Measurements from ENCODE around the gene HTRA2. TPM values are rescaled to one million over a fixed set of nuclear protein-coding genes. Genes with fewer than 3 reads are reported as not detected.

The HTRA2 gene
- total and polyA plus RNA-seq, 4 donors = 13.3 to 81.8 (median 18.5) TPM

DNA sequence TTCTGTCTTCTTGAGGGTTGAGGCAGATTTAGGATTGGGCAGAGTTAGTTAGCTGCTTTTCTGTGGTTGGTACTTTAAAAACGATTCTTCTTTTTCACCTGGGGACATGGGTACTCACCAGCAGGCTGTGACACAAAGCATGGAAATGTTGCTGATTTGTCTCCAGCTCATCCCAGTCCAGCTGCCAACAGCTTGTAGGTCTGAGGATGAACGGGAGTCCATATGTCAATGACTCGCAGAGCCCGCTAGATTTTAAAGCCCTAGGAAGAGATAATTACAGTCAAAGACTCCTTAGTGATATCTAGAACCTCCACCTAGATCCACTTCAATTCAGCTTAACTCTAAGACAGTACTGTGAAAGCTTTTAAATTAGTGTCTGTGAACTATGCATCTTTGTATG lies 45.6 kb downstream of the HTRA2 start:
- TF ChIP-seq HNF4G (IDR thresholded peaks at IDR 0.05) (no peak), SP1 (IDR thresholded peaks at IDR 0.05) (no peak), NR2F2 (IDR thresholded peaks at IDR 0.05) (no peak), YY1 (IDR thresholded peaks at IDR 0.05) (no peak), FOXA1 (IDR thresholded peaks at IDR 0.05) (no peak), TAF1 (conservative IDR thresholded peaks at IDR 0.05) (no peak), RXRA (IDR thresholded peaks at IDR 0.05) (no peak), RAD21 (IDR thresholded peaks at IDR 0.05) (no peak), FOXA2 (IDR thresholded peaks at IDR 0.05) (no peak)
- TF ChIP-seq, protein P1, sequence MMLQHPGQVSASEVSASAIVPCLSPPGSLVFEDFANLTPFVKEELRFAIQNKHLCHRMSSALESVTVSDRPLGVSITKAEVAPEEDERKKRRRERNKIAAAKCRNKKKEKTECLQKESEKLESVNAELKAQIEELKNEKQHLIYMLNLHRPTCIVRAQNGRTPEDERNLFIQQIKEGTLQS (IDR thresholded peaks at IDR 0.05) = no peak
- TF ChIP-seq, protein P2, sequence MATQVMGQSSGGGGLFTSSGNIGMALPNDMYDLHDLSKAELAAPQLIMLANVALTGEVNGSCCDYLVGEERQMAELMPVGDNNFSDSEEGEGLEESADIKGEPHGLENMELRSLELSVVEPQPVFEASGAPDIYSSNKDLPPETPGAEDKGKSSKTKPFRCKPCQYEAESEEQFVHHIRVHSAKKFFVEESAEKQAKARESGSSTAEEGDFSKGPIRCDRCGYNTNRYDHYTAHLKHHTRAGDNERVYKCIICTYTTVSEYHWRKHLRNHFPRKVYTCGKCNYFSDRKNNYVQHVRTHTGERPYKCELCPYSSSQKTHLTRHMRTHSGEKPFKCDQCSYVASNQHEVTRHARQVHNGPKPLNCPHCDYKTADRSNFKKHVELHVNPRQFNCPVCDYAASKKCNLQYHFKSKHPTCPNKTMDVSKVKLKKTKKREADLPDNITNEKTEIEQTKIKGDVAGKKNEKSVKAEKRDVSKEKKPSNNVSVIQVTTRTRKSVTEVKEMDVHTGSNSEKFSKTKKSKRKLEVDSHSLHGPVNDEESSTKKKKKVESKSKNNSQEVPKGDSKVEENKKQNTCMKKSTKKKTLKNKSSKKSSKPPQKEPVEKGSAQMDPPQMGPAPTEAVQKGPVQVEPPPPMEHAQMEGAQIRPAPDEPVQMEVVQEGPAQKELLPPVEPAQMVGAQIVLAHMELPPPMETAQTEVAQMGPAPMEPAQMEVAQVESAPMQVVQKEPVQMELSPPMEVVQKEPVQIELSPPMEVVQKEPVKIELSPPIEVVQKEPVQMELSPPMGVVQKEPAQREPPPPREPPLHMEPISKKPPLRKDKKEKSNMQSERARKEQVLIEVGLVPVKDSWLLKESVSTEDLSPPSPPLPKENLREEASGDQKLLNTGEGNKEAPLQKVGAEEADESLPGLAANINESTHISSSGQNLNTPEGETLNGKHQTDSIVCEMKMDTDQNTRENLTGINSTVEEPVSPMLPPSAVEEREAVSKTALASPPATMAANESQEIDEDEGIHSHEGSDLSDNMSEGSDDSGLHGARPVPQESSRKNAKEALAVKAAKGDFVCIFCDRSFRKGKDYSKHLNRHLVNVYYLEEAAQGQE (IDR thresholded peaks at IDR 0.05) = no peak
- TF ChIP-seq, protein P3, sequence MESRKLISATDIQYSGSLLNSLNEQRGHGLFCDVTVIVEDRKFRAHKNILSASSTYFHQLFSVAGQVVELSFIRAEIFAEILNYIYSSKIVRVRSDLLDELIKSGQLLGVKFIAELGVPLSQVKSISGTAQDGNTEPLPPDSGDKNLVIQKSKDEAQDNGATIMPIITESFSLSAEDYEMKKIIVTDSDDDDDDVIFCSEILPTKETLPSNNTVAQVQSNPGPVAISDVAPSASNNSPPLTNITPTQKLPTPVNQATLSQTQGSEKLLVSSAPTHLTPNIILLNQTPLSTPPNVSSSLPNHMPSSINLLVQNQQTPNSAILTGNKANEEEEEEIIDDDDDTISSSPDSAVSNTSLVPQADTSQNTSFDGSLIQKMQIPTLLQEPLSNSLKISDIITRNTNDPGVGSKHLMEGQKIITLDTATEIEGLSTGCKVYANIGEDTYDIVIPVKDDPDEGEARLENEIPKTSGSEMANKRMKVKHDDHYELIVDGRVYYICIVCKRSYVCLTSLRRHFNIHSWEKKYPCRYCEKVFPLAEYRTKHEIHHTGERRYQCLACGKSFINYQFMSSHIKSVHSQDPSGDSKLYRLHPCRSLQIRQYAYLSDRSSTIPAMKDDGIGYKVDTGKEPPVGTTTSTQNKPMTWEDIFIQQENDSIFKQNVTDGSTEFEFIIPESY (IDR thresholded peaks at IDR 0.05) = no peak
- TF ChIP-seq, protein P4, sequence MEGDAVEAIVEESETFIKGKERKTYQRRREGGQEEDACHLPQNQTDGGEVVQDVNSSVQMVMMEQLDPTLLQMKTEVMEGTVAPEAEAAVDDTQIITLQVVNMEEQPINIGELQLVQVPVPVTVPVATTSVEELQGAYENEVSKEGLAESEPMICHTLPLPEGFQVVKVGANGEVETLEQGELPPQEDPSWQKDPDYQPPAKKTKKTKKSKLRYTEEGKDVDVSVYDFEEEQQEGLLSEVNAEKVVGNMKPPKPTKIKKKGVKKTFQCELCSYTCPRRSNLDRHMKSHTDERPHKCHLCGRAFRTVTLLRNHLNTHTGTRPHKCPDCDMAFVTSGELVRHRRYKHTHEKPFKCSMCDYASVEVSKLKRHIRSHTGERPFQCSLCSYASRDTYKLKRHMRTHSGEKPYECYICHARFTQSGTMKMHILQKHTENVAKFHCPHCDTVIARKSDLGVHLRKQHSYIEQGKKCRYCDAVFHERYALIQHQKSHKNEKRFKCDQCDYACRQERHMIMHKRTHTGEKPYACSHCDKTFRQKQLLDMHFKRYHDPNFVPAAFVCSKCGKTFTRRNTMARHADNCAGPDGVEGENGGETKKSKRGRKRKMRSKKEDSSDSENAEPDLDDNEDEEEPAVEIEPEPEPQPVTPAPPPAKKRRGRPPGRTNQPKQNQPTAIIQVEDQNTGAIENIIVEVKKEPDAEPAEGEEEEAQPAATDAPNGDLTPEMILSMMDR (IDR thresholded peaks at IDR 0.05; ENCODE audit: low read depth, low read length, missing input control) = no peak
- TF ChIP-seq, protein P5, sequence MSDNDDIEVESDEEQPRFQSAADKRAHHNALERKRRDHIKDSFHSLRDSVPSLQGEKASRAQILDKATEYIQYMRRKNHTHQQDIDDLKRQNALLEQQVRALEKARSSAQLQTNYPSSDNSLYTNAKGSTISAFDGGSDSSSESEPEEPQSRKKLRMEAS (IDR thresholded peaks at IDR 0.05) = no peak
- DNase-seq (ENCODE audit: low spot score) = no peak
- H3K9ac ChIP-seq (ENCODE audit: low read depth in 1 of 2, low read length in 2 of 2) = no peak overlapping the region
- WGBS = 85% methylated on average over 4 of the region's 4 CpGs
- no peaks in the 10 kb centered on the region for H3K4me1 ChIP-seq (ENCODE audit: control insufficient read depth in 4 of 4, insufficient read depth in 4 of 4, low read length in 3 of 4)
- H3K4me3 ChIP-seq (ENCODE audit: low read depth in 1 of 3, low read length in 3 of 3) = no peak overlapping the region
- H3K27ac ChIP-seq (ENCODE audit: low read depth in 1 of 2, low read length in 2 of 2) = no peak overlapping the region
- no peaks in the 10 kb centered on the region for H3K9me3 ChIP-seq (ENCODE audit: control insufficient read depth in 4 of 4, low read length in 3 of 4)
- peaks cover 0 to 3% (median 0%) of the 10 kb centered on the region in 4 donors for H3K27me3 ChIP-seq (ENCODE audit: control insufficient read depth in 4 of 4, insufficient read depth in 4 of 4, low read length in 3 of 4)
- no peaks in the 10 kb centered on the region for H3K36me3 ChIP-seq (ENCODE audit: control insufficient read depth in 4 of 4, insufficient read depth in 3 of 4, low read depth in 1 of 4, low read length in 3 of 4)

DNA sequence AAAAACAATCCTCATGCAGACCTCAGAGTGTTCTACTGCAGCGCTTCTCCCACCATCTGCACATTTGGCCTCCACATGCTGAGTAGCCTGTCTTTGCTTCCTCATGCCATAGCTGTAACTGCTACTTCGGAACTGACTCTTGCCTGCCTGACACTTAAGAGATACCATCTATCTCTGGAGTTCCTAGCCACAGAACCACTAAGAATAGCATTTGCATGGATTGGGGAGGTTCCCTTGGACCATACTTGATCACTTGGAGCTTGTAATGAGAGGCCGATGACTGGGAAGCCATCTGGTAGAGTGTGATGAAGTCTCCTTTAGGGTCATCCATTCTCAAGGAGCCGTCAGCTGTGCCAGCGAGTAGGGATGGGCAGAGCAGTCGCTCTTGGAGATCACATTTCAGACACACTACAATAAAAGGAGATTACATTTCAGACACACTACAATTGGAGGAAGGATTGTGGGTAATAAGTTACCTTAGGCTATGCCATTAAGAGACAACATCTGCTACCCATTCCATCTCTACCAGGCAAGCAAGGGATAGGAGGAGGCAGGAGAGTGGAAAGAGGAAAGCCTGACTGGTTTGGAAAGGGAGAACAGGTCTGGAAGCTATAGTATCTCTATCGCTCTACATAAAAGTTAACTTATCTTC lies 46.6 kb downstream of the HTRA2 start:
- H3K36me3 ChIP-seq (ENCODE audit: control insufficient read depth in 4 of 4, insufficient read depth in 3 of 4, low read depth in 1 of 4, low read length in 3 of 4) = no peaks in the 10 kb centered on the region
- peaks cover 0 to 3% (median 0%) of the 10 kb centered on the region in 4 donors for H3K27me3 ChIP-seq (ENCODE audit: control insufficient read depth in 4 of 4, insufficient read depth in 4 of 4, low read length in 3 of 4)
- H3K4me3 ChIP-seq (ENCODE audit: low read depth in 1 of 3, low read length in 3 of 3) = no peak overlapping the region
- no peaks in the 10 kb centered on the region for H3K4me1 ChIP-seq (ENCODE audit: control insufficient read depth in 4 of 4, insufficient read depth in 4 of 4, low read length in 3 of 4)
- DNase-seq (ENCODE audit: low spot score) = no peak
- 87% methylated on average over 7 of the region's 7 CpGs for WGBS
- H3K27ac ChIP-seq (ENCODE audit: low read depth in 1 of 2, low read length in 2 of 2) = peak overlapping the region in 1 of 2 donors; percentile 42
- no peaks in the 10 kb centered on the region for H3K9me3 ChIP-seq (ENCODE audit: control insufficient read depth in 4 of 4, low read length in 3 of 4)
- no peak overlapping the region for H3K9ac ChIP-seq (ENCODE audit: low read depth in 1 of 2, low read length in 2 of 2)
- TF ChIP-seq RXRA (IDR thresholded peaks at IDR 0.05) (no peak), NR2F2 (IDR thresholded peaks at IDR 0.05) (no peak), JUND (IDR thresholded peaks at IDR 0.05) (no peak), RAD21 (IDR thresholded peaks at IDR 0.05) (no peak), TAF1 (conservative IDR thresholded peaks at IDR 0.05) (no peak), YY1 (IDR thresholded peaks at IDR 0.05) (no peak), HNF4G (IDR thresholded peaks at IDR 0.05) (no peak)
- TF ChIP-seq, protein P3 (IDR thresholded peaks at IDR 0.05) = no peak
- TF ChIP-seq, protein P2 (IDR thresholded peaks at IDR 0.05) = no peak
- TF ChIP-seq, protein P5 (IDR thresholded peaks at IDR 0.05) = no peak

Measured in liver (tissue), 9 donors.